ENCODE measurements around the gene FNDC10.

GRCh38 chr1:1613509-1614082 lies 13.7 kb upstream of the FNDC10 start:
- TF ChIP-seq CTCF (IDR thresholded peaks at IDR 0.05) (no peak), EP300 (IDR thresholded peaks at IDR 0.05) (no peak), POLR2A (IDR thresholded peaks at IDR 0.05) (no peak)
